ENCODE results near the gene HSFX1. TPM values are rescaled to one million over a fixed set of nuclear protein-coding genes. Genes with fewer than 3 reads are reported as not detected.
"Not testable (repeated sequence)": the region's sequence is repeated elsewhere in the genome, so short reads cannot be mapped to it uniquely, and the experiment has no call there.

Gene HSFX1, protein sequence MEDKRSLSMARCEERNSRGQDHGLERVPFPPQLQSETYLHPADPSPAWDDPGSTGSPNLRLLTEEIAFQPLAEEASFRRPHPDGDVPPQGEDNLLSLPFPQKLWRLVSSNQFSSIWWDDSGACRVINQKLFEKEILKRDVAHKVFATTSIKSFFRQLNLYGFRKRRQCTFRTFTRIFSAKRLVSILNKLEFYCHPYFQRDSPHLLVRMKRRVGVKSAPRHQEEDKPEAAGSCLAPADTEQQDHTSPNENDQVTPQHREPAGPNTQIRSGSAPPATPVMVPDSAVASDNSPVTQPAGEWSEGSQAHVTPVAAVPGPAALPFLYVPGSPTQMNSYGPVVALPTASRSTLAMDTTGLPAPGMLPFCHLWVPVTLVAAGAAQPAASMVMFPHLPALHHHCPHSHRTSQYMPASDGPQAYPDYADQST
- total RNA-seq, result 1 to 10 TPM; 1.4 to 1.8 TPM

DNA sequence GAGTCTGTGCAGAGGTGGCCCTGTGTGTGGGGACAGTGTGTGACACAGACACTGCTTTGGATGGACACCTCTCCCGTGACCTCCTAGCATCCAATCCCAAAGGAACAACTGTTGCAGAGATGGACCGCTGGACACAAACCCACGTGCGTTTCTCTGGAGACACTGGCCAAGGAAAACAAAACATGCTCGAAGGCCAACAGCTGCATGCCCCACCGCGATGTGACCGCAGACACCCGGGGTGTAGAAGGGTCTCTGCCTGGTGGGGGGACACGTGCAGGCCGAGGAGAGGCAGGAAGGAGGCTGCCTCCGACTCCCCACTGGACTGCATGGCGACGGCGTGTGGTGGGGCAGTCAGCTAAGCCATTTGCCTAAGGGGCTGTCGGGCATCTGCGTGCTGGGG is at the start of gene HSFX1:
HSFX1 (plus strand) TSS at position 301 of the 400 bp plus-strand sequence. CDS start 614 bp downstream, outside the sequence.
- DNase-seq (ENCODE audit: low spot score); H3K27me3 ChIP-seq; H3K27ac ChIP-seq; H3K9me3 ChIP-seq; H3K4me1 ChIP-seq; H3K36me3 ChIP-seq; H3K4me3 ChIP-seq: not testable (repeated sequence)

- H3K9me3 ChIP-seq; DNase-seq (ENCODE audit: low spot score); H3K4me3 ChIP-seq; H3K36me3 ChIP-seq; H3K27me3 ChIP-seq; H3K4me1 ChIP-seq; H3K27ac ChIP-seq: not testable (repeated sequence)
Measured at GRCh38 chrX:149727308-149727707, 46.6 kb upstream of the HSFX1 start.

DNA sequence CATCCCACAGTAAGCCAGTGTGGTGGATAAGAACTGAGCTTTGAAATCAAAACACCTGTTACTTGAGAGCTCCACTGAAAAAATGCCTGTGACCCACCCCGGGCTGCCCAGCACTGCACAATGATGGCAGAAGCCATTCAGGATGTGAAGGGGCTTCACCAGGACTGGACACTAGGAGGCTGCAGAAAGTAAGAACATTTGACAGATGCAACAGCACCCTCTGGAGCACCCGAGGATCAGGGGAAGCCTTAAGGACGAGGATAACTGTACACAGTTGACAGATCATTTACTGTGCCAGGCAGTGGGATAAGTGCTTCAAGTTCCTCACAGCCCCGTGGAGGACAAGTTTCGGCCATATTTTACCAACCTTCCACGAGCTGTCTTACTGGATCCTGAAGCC is 31.6 kb upstream of the HSFX1 start:
- not testable (repeated sequence) for H3K4me3 ChIP-seq; H3K4me1 ChIP-seq; H3K9me3 ChIP-seq; H3K27ac ChIP-seq; H3K27me3 ChIP-seq; DNase-seq (ENCODE audit: low spot score); H3K36me3 ChIP-seq

DNA sequence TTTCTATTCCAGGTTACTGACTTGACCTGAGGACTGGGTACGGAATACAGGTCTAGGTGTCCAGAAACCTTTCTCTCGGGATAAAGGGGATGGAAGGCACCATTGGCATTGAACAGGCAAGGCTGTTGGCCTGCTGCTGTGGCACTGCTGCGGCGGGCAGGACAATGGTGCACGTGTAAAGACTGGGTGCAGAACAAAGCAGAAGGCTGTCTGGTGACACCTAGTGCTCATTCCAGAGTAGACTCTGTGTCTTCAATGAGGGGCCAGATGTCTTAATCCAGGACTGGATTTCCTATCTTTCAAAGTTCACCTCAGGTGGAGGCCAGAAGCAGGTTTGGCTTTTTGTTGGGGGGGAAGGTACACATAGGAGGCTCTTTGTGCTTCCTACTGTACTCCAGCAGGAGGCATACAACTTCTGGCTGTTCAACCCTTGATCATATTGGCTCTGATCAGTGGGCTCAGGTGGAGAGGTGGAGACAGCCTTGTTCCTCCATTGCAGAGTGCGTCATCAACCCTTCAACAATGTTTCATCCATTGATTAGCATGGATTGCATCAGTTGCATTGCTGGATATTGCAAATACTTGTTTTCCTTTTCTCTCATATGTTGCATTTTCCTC is 27.4 kb upstream of the HSFX1 start:
- not testable (repeated sequence) for H3K36me3 ChIP-seq; H3K4me1 ChIP-seq; H3K9me3 ChIP-seq; H3K27ac ChIP-seq; H3K27me3 ChIP-seq; H3K4me3 ChIP-seq; DNase-seq (ENCODE audit: low spot score)

- Histone ChIP-seq H3K27me3 (no peaks in the 10 kb centered on the region), H3K27ac (no peak overlapping the region), H3K36me3 (no peaks in the 10 kb centered on the region), H3K4me1 (no peaks in the 10 kb centered on the region), H3K9me3 (no peaks in the 10 kb centered on the region), H3K4me3 (no peak overlapping the region)
- TF ChIP-seq, protein P1, sequence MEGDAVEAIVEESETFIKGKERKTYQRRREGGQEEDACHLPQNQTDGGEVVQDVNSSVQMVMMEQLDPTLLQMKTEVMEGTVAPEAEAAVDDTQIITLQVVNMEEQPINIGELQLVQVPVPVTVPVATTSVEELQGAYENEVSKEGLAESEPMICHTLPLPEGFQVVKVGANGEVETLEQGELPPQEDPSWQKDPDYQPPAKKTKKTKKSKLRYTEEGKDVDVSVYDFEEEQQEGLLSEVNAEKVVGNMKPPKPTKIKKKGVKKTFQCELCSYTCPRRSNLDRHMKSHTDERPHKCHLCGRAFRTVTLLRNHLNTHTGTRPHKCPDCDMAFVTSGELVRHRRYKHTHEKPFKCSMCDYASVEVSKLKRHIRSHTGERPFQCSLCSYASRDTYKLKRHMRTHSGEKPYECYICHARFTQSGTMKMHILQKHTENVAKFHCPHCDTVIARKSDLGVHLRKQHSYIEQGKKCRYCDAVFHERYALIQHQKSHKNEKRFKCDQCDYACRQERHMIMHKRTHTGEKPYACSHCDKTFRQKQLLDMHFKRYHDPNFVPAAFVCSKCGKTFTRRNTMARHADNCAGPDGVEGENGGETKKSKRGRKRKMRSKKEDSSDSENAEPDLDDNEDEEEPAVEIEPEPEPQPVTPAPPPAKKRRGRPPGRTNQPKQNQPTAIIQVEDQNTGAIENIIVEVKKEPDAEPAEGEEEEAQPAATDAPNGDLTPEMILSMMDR (IDR thresholded peaks at IDR 0.05), result no peak
- DNase-seq (ENCODE audit: low spot score), result peak; percentile 32
Measured at GRCh38 chrX:149757206-149758067, 16.4 kb upstream of the HSFX1 start.

GRCh38 chrX:149758068-149758714 is 15.7 kb upstream of the HSFX1 start:
- H3K27me3 ChIP-seq, result no peaks in the 10 kb centered on the region
- no peaks in the 10 kb centered on the region for H3K4me1 ChIP-seq
- H3K36me3 ChIP-seq, result no peaks in the 10 kb centered on the region
- no peak for DNase-seq (ENCODE audit: low spot score)
- H3K27ac ChIP-seq, result no peak overlapping the region
- no peaks in the 10 kb centered on the region for H3K9me3 ChIP-seq
- TF ChIP-seq, protein P1 (IDR thresholded peaks at IDR 0.05), result no peak
- H3K4me3 ChIP-seq, result no peak overlapping the region

GRCh38 chrX:149758715-149759078 is 15.2 kb upstream of the HSFX1 start:
- not testable (repeated sequence) for H3K27me3 ChIP-seq; DNase-seq (ENCODE audit: low spot score); H3K9me3 ChIP-seq; H3K27ac ChIP-seq; H3K4me3 ChIP-seq; H3K36me3 ChIP-seq; H3K4me1 ChIP-seq

DNA sequence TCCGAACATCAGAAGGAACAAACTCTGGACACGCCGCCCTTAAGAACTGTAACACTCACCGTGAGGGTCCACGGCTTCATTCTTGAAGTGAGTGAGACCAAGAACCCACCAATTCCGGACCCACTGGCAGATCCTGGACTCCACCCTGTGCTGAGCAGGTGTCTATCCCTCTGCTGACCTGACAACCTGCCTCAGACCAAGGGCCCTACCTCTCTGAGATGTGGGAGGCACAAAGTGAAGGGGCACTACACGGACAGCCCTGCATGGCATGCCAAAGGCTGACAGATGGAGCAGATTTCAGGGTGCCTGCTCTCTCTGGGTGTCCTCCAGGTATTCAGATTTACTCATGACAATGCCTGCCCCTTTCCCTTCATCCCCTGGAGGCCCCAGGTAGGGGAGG is 14.0 kb upstream of the HSFX1 start:
- DNase-seq (ENCODE audit: low spot score), result peak; percentile 28
- H3K4me1 ChIP-seq, result no peaks in the 10 kb centered on the region
- no peaks in the 10 kb centered on the region for H3K36me3 ChIP-seq
- no peaks in the 10 kb centered on the region for H3K27me3 ChIP-seq
- H3K4me3 ChIP-seq, result no peak overlapping the region
- TF ChIP-seq, protein P1 (IDR thresholded peaks at IDR 0.05), result no peak
- H3K27ac ChIP-seq, result no peak overlapping the region
- H3K9me3 ChIP-seq, result no peaks in the 10 kb centered on the region

Measured in right atrium auricular region (tissue), 2 donors.